Peyer's patch (tissue), 4 donors: Measurements from ENCODE around the gene NR2E1.

ENCODE experiments used
- POLR2A ChIP-seq, 2 donors: fragments of 450-650 bp; IDR thresholded peaks; one replicate each; pipeline ENCODE4 v1.5.1; 2017; ENCODE audit warnings: antibody characterized with exemption in 2 of 2, mild to moderate bottlenecking in 2 of 2, moderate library complexity in 2 of 2
- TF ChIP-seq, protein P1 (sequence below), 6 experiments: fragments of 450-650 bp in 4 of 6; fragments of 200-600 bp in 2 of 6; sonication (generic) in 1 of 6; IDR thresholded peaks; one replicate each; pipeline ENCODE4 v1.5.1; 2017 to 2019; ENCODE audit warnings: antibody characterized with exemption in 6 of 6, mild to moderate bottlenecking in 3 of 6, moderate library complexity in 1 of 6

- TF ChIP-seq, protein P1, sequence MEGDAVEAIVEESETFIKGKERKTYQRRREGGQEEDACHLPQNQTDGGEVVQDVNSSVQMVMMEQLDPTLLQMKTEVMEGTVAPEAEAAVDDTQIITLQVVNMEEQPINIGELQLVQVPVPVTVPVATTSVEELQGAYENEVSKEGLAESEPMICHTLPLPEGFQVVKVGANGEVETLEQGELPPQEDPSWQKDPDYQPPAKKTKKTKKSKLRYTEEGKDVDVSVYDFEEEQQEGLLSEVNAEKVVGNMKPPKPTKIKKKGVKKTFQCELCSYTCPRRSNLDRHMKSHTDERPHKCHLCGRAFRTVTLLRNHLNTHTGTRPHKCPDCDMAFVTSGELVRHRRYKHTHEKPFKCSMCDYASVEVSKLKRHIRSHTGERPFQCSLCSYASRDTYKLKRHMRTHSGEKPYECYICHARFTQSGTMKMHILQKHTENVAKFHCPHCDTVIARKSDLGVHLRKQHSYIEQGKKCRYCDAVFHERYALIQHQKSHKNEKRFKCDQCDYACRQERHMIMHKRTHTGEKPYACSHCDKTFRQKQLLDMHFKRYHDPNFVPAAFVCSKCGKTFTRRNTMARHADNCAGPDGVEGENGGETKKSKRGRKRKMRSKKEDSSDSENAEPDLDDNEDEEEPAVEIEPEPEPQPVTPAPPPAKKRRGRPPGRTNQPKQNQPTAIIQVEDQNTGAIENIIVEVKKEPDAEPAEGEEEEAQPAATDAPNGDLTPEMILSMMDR (IDR thresholded peaks at IDR 0.05), result no peak
- TF ChIP-seq POLR2A (IDR thresholded peaks at IDR 0.05), result no peak
Measured at GRCh38 chr6:108200186-108200585, 34.4 kb downstream of the NR2E1 start.
